WI38 (cell line): Measurements from ENCODE around the gene CDK17.
A peak's percentile ranks its signal among the peaks of the same experiment; 100 is the strongest.

ENCODE experiments used
- H3K4me3 ChIP-seq: 2 replicates; pipeline ENCODE4 v1.5.1; 2011; ENCODE audit warnings: low read depth, mild to moderate bottlenecking, control low read depth, low read length
- TF ChIP-seq, protein P1 (sequence below): IDR thresholded peaks from 2 replicates; pipeline ENCODE4 v1.5.1; 2012; ENCODE audit warnings: low read depth, mild to moderate bottlenecking, control low read depth, low read length

CDK17 gene

DNA sequence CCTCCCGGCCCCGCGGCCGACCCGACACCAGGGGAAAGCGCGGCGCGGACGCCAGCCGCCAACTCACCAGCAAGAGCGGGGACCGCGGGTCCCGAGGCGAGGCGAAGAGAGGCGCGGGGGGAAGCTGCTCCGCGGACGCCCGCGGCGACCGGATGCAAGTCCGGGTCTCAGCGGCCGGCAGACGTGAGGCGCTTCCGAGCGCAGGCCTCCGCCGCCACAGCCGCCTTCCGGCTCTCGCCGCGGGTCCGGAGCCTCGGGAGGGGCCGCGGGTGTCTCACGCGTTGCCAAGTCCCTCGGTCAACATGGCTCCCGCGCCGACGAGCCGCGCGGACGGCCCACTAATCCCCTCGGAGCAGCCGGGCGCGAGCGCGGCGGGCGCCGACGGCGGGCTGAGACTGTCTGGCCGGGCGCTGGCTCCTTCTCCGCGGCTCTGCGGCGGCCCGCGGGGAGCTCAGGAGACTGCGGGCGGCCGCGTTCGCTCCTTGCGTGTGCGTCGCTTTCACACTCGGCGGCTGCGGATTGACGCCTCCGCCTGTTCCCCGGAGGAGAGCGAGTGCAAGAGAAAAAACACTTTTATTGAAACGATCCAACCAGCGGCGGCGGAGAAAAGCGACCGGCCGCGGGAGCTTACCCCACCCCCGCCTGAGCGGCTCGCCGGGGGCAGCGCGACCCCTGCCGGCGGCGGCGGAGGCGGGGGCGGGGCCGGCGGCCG lies at the start of gene CDK17:
TSS of gene CDK17 (minus strand) at position 521 of the 712 bp plus-strand sequence. CDS start 65,603 bp downstream, outside the sequence.
- TF ChIP-seq, protein P1, sequence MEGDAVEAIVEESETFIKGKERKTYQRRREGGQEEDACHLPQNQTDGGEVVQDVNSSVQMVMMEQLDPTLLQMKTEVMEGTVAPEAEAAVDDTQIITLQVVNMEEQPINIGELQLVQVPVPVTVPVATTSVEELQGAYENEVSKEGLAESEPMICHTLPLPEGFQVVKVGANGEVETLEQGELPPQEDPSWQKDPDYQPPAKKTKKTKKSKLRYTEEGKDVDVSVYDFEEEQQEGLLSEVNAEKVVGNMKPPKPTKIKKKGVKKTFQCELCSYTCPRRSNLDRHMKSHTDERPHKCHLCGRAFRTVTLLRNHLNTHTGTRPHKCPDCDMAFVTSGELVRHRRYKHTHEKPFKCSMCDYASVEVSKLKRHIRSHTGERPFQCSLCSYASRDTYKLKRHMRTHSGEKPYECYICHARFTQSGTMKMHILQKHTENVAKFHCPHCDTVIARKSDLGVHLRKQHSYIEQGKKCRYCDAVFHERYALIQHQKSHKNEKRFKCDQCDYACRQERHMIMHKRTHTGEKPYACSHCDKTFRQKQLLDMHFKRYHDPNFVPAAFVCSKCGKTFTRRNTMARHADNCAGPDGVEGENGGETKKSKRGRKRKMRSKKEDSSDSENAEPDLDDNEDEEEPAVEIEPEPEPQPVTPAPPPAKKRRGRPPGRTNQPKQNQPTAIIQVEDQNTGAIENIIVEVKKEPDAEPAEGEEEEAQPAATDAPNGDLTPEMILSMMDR, result no peak
- peak within 1 kb of the TSS; percentile 91 for H3K4me3 ChIP-seq

- TF ChIP-seq, protein P1, result no peak
- no peak overlapping the region for H3K4me3 ChIP-seq
Measured at GRCh38 chr12:96448300-96448699, 48.1 kb upstream of the CDK17 start.

DNA sequence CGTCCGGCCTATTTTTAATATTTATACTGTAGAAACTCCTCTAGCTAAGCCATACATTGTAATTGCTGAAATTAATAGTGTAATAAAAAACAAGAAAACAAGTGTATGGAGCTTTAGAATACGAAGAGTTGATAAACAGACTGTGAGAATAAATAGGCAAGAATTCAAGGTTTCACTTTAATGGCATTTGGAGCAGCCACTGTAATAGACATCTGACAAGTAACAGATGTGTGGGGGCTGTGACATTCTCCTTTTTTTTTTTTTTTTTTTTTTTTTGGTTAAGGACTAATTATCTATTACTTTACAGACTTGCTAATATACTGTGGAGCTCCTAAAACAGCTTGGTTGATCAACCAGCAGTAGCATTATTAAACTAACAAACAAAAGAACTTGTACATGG lies 47.0 kb upstream of the CDK17 start:
- TF ChIP-seq, protein P1, result no peak
- H3K4me3 ChIP-seq, result no peak overlapping the region

DNA sequence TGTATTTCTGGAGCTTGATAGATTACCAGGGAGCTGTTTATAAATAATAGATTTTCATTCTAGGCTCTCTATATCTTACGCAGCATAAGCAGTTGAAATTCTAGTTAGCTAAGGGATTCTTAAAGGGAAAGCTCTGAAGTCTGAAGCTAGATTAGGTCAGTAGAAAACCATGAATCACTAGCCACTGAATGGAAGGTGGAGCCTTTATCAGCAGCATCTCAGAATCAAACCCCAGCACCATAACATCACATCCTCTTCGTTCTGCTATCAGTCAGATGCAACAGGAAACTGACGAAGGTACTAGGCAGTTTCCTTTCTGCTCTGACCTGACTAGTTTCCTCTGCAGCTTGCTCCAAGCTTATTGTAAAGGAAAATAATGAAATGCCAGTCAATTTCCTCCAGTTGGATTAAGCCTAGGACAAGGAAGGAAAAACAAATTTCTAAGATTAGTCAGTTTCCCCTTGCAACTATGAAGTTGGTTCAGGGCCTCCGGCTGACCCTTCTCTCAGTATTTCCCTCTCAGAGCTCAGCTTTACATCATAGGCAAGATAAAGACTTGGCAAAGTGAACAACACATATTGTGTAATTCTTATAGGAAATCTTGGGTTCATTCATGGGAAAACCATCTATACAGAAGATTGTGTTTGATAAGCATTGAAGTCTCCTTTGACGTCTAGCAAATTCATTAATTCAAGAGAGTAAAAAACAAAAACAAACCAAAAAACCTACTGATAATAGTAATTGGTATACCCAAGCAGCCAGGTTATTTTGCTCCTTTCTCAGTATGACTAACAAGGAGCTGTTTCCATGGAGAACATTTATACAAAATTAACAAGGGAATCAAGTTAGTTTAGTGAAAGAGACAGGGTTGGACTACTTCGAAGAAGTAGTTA lies 45.7 kb upstream of the CDK17 start:
- TF ChIP-seq, protein P1, result no peak
- peak overlapping the region; percentile 17 for H3K4me3 ChIP-seq

GRCh38 chr12:96444399-96444798 lies 44.2 kb upstream of the CDK17 start:
- H3K4me3 ChIP-seq, result no peak overlapping the region
- TF ChIP-seq, protein P1, result no peak

- H3K4me3 ChIP-seq, result no peak overlapping the region
- TF ChIP-seq, protein P1, result no peak
Measured at GRCh38 chr12:96442906-96443305, 42.7 kb upstream of the CDK17 start.

DNA sequence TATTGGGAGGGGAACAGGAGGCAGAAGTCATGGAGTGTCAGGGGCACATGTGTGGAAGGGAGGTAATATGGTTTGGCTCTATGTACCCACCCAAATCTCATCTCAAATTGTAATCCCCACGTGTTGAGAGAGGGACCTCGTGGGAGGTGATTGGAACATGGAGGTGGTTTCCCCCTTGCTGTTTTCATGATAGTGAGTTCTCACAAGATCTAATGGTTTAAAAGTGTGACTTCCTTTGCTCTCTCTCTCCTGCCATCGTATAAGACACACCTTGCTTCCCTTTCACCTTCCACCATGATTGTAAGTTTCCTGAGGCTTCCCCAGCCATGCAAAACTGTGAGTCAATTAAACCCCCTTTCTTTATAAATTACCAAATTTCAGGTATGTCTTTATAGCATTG lies 41.6 kb upstream of the CDK17 start:
- TF ChIP-seq, protein P1, result no peak

More for the DNA sequence above, 41.6 kb upstream of the CDK17 start:
- no peak overlapping the region for H3K4me3 ChIP-seq
